B cell (primary cell): Measurements from ENCODE around the gene JAML.

ENCODE experiments used
- EZH2 ChIP-seq: IDR thresholded peaks from 2 replicates; pipeline ENCODE4 v1.6.1; 2012; ENCODE audit warnings: borderline replicate concordance, low read depth, mild to moderate bottlenecking, moderate library complexity, low read length; ENCODE audit not compliant: insufficient read depth, poor library complexity, severe bottlenecking
- TF ChIP-seq, protein P1 (sequence below): fragments of 200-600 bp; IDR thresholded peaks from one replicate; pipeline ENCODE4 v1.8.0; 2022; ENCODE audit warnings: antibody characterized with exemption, mild to moderate bottlenecking

DNA sequence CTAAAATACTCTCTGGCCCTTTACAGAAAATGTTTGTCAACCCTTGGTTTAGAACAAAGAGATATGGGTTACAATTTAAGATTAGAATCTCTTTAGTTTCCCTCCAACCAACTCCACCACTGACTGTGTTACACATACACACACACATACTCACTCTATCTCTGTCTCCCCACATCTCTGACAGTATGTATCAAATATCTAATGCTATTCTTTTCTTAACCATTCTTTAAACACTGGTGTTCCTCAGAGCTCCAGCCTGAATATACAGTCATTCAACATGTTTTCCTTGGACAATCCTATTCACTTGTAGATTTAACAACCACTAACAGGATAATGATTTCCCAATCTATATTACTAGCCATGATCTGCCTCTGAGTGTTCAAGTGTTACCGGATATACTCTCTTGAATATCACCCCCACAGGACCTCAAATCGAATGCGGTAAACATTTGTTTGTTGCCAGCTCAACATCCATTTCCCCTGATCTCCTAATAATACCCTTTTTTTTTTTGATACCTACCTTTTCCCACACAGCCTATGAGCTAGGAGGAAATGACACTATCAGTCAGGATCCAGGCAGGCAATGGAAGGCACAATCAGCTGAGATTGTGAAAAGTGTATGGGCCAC is 21.2 kb upstream of the JAML start:
- TF ChIP-seq, protein P1, sequence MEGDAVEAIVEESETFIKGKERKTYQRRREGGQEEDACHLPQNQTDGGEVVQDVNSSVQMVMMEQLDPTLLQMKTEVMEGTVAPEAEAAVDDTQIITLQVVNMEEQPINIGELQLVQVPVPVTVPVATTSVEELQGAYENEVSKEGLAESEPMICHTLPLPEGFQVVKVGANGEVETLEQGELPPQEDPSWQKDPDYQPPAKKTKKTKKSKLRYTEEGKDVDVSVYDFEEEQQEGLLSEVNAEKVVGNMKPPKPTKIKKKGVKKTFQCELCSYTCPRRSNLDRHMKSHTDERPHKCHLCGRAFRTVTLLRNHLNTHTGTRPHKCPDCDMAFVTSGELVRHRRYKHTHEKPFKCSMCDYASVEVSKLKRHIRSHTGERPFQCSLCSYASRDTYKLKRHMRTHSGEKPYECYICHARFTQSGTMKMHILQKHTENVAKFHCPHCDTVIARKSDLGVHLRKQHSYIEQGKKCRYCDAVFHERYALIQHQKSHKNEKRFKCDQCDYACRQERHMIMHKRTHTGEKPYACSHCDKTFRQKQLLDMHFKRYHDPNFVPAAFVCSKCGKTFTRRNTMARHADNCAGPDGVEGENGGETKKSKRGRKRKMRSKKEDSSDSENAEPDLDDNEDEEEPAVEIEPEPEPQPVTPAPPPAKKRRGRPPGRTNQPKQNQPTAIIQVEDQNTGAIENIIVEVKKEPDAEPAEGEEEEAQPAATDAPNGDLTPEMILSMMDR: no peak
- no peak for TF ChIP-seq EZH2
